Endothelial cell of coronary artery (primary cell): Measurements from ENCODE around the gene ATP1A3. TPM values are rescaled to one million over a fixed set of nuclear protein-coding genes. Genes with fewer than 3 reads are reported as not detected.

Experiments
- total RNA-seq: library from RNA; depleted of rRNA; stranded (reverse); fragments of >200 nt; gene quantifications from 2 replicates; pipeline ENCODE4 v1.2.3, GENCODE V29; 2014

ATP1A3 gene
- total RNA-seq = under 0.01 TPM in 1 of 2 replicates, not detected in the other

DNA sequence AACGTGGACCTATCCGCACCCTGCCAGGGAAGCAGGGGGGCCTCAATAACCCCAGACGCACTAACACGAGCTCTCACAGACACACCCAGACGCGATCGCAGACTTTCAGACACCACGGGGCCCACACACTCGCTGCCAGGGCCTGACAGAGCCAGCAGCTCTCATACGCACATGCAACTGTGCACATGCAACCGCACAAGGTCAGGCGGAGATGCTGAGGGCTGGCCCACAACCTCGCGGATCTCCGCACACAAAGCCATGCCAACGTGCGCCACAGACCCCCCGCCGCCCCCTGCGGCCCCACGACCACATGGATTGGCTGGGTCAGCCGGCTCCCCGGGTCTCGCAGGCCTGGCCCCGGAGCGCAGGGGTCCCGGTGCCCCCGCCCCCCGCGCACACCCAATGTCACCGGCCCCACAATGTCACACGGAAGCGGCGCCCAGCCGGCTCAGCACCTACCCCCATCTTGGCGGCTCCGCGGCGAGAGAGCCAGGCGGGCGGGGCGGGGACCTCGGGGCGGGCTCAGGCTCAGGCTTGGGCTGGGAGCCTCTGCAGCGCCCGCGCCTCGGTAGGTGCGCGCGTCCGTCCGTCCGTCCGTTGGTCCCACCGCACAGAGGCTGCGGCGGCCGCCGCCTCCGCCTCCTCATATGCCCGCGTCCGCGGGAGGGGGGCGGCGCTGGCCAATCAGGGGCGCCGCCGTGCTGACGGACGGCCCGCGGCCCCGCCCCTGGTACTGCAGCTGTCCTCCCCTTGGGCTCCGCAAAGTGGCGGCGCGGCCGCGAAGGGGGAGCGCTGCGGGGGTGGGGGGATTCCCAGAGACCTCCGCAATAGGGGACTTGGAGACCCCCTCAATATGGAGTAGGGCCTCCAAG, at the start of gene ATP1A3:
TSS of gene ATP1A3 (minus strand) at position 619 of the 872 bp plus-strand sequence. CDS start at position 465, 154 bp downstream.

DNA sequence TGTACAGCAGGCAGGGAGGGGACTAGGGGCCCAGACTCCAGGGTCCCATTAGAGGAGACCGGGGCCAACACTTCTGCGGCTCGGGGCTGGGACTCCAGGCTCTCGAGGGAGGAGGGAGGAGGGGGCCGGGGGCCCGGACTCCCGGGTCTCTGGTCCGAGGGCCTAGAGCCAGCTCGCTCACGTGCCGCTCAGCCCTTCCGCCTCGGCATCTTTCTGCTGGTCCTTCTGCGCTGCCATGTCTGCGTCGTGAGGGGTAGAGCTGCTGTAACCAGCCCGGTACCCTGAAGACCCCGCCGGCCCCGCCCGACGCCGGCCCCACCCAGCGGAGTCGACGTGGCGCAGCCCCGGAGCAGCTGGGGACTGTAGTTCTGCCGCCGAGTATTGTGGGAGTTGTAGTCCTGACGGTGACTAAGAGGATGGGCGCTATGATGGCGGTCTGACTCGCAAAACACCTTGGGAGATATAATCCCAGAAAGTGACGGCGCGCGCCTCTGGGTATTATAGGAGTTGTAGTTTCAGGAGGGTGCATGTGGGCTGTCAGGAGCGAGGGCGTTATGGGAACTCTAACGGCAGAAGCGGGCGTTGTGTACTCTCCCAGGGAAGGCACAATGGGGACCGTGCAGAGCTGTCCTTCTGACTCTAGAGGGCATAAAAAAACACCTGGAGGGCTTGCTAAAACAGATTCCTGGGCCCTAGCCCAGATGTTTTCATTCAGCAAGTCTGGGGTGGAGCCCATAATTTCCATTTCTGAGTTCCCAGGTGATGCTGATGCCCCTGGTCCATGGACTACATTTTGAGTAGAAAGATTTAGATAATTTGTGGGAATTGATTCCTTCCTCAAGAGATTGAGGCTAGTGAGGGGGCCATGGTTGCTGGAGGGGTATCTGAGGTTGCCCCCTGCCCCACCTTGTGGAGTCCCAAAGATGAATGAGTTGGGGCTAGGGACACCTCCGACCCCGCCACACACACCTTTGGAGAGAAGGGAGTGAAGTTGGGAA, 34.7 kb downstream of the ATP1A3 start, which contains the start of gene RABAC1:
TSS of gene RABAC1 (minus strand) at position 266 of the 998 bp plus-strand sequence. CDS start at position 237, 29 bp downstream.

GRCh38 chr19:41928221-41928683, 65.8 kb downstream of the ATP1A3 start, which contains the start of gene ERFL:
Gene ERFL, minus strand, starts transcription at chr19:41928449. Its CDS starts 15,530 bp downstream, at chr19:41912919.

Other genes with a start within 250 kb of the ATP1A3 start
- gene CEACAM6, start 238.7 kb downstream of the ATP1A3 start, total RNA-seq = not detected in 2 replicates
- gene CEACAM3, start 197.6 kb downstream of the ATP1A3 start, total RNA-seq = not detected in 2 replicates
- gene LYPD4, start 149.5 kb downstream of the ATP1A3 start, total RNA-seq = not detected in 2 replicates
- not detected in 2 replicates for gene DMRTC2, start 149.2 kb downstream of the ATP1A3 start, total RNA-seq
- gene RPS19, start 134.0 kb downstream of the ATP1A3 start, total RNA-seq = 2,258 and 2,371 TPM in 2 replicates
- 0.09 TPM in 2 replicates for gene CD79A, start 117.0 kb downstream of the ATP1A3 start, total RNA-seq
- gene ARHGEF1, start 111.0 kb downstream of the ATP1A3 start, total RNA-seq = 41.0 and 45.1 TPM in 2 replicates
- under 0.01 TPM in 1 of 2 replicates, not detected in the other for gene ERFL, start 65.8 kb downstream of the ATP1A3 start, total RNA-seq
- gene RABAC1, start 34.9 kb downstream of the ATP1A3 start, total RNA-seq = 189 and 201 TPM in 2 replicates
- gene GRIK5, start 76.0 kb upstream of the ATP1A3 start, total RNA-seq = 0.09 and 0.18 TPM in 2 replicates
- 9.9 and 10.3 TPM in 2 replicates for gene ZNF574, start 81.9 kb upstream of the ATP1A3 start, total RNA-seq
- gene POU2F2, start 138.2 kb upstream of the ATP1A3 start, total RNA-seq = 0.19 and 0.27 TPM in 2 replicates
- gene DEDD2, start 223.4 kb upstream of the ATP1A3 start, total RNA-seq = 13.0 and 14.9 TPM in 2 replicates
- 8.5 and 11.7 TPM in 2 replicates for gene ZNF526, start 226.1 kb upstream of the ATP1A3 start, total RNA-seq
- 11.3 and 13.2 TPM in 2 replicates for gene GSK3A, start 248.4 kb upstream of the ATP1A3 start, total RNA-seq